HCT116 (cell line): ENCODE data around the gene MOB3A. TPM values are rescaled to one million over a fixed set of nuclear protein-coding genes. Genes with fewer than 3 reads are reported as not detected.

Experiments
- ATAC-seq: fragments of 200-7000 bp; cut with Tn5 transposase; 2 replicates; pipeline ENCODE4 v1.9.1; 2020; ENCODE audit warnings: mild to moderate bottlenecking, moderate library complexity
- BruUV-seq: library from RNA; stranded (reverse); fragments of 400-500 nt; replicated peaks from 2 replicates; lab custom pipeline; 2021; lab: Mats Ljungman, UMichigan
- CTCF ChIA-PET: fragments of 300-600 bp; sonication (Branson Sonifier 250); formaldehyde crosslinking; loops from one replicate; lab custom pipeline; 2021; ENCODE audit warnings: antibody characterized with exemption; lab: Charles Lee
- POLR2A ChIA-PET: fragments of 300-600, 350-600 bp; sonication (Branson Sonifier 250); formaldehyde crosslinking; loops from one replicate; lab custom pipeline; 2021; ENCODE audit warnings: antibody characterized with exemption; lab: Charles Lee
- RAD21 ChIA-PET, 2 experiments: fragments of 300-600 bp; sonication (Branson Sonifier 250); formaldehyde crosslinking; loops; one replicate each; lab custom pipeline; 2023; ENCODE audit warnings: low total read pairs in 2 of 2; ENCODE audit not compliant: uncharacterized antibody in 2 of 2, unreplicated experiment in 2 of 2, low non-redundant PET in 1 of 2; lab: Charles Lee
- DNase-seq: peaks from one replicate; pipeline ENCODE4 v3.0.0-alpha.2; 2010; ENCODE audit warnings: low read depth, low spot score
- H2AFZ ChIP-seq: fragments of 200-600 bp; shearing (Covaris generic), sonication (generic); 2 replicates; pipeline ENCODE4 v1.6.1; 2017; ENCODE audit warnings: low read depth, mixed run types, mixed read lengths, antibody characterized with exemption, low read length; ENCODE audit not compliant: poor library complexity, severe bottlenecking
- H3K27ac ChIP-seq: 2 replicates; pipeline ENCODE4 v1.5.1; 2012; ENCODE audit warnings: low read depth, low read length
- H3K27me3 ChIP-seq: fragments of 200-600 bp; sonication (generic); 2 replicates; pipeline ENCODE4 v1.6.1; 2016; ENCODE audit warnings: mixed run types, low read length, mixed read lengths; ENCODE audit not compliant: insufficient read depth
- H3K36me3 ChIP-seq, 2 experiments: fragments of 200-500 bp in 1 of 2; fragments of 200-600 bp in 1 of 2; sonication (Bioruptor generic) in 1 of 2; sonication (generic) in 1 of 2; 2 replicates each; pipeline versions ENCODE4 v1.5.1 to v1.6.1; 2014 to 2016; ENCODE audit warnings: low read length in 2 of 2, inconsistent platforms in 1 of 2, mixed read lengths in 1 of 2, mixed run types in 1 of 2; ENCODE audit not compliant: insufficient read depth in 2 of 2, control insufficient read depth in 1 of 2
- H3K4me1 ChIP-seq, 2 experiments: fragments of 200-600 bp in 1 of 2; sonication (generic) in 1 of 2; 2 replicates each; pipeline versions ENCODE4 v1.5.1 to v1.6.1; 2012 to 2017; ENCODE audit warnings: low read length in 2 of 2, inconsistent platforms in 1 of 2, mild to moderate bottlenecking in 1 of 2, mixed read lengths in 1 of 2, mixed run types in 1 of 2, moderate library complexity in 1 of 2; ENCODE audit not compliant: insufficient read depth in 2 of 2, control insufficient read depth in 1 of 2
- H3K4me2 ChIP-seq: fragments of 200-600 bp; sonication (generic); 2 replicates; pipeline ENCODE4 v1.6.1; 2017; ENCODE audit warnings: mixed run types, low read length, mixed read lengths
- H3K4me3 ChIP-seq, 2 experiments: fragments of 200-600 bp in 1 of 2; sonication (generic) in 1 of 2; replicated peaks in 1 of 2; 2 replicates each; pipeline ENCODE4 v1.5.1; 2011 to 2016; ENCODE audit warnings: low read length in 2 of 2, control low read depth in 1 of 2, low read depth in 1 of 2, mild to moderate bottlenecking in 1 of 2, mixed read lengths in 1 of 2, mixed run types in 1 of 2
- H3K79me2 ChIP-seq: fragments of 200-600 bp; sonication (generic); 2 replicates; pipeline ENCODE4 v1.6.1; 2017; ENCODE audit warnings: mild to moderate bottlenecking, mixed run types, low read length, moderate library complexity, mixed read lengths; ENCODE audit not compliant: insufficient read depth
- H3K9ac ChIP-seq: fragments of 200-600 bp; sonication (generic); 2 replicates; pipeline ENCODE4 v1.6.1; 2016; ENCODE audit warnings: low read length, mixed read lengths
- H3K9me2 ChIP-seq: fragments of 200-600 bp; sonication (generic), shearing (Covaris generic); 2 replicates; pipeline ENCODE4 v1.6.1; 2017; ENCODE audit warnings: mixed run types, mild to moderate bottlenecking, moderate library complexity; ENCODE audit not compliant: insufficient read depth
- H3K9me3 ChIP-seq, 2 experiments: fragments of 200-500 bp in 1 of 2; fragments of 200-600 bp in 1 of 2; sonication (Bioruptor generic) in 1 of 2; sonication (generic) in 1 of 2; 2 replicates each; pipeline ENCODE4 v1.6.1; 2014 to 2017; ENCODE audit warnings: low read length in 2 of 2, mixed read lengths in 2 of 2, inconsistent platforms in 1 of 2, low read depth in 1 of 2, mild to moderate bottlenecking in 1 of 2, mixed run types in 1 of 2, moderate library complexity in 1 of 2; ENCODE audit not compliant: control insufficient read depth in 1 of 2, insufficient read depth in 1 of 2
- H4K20me1 ChIP-seq: fragments of 200-600 bp; sonication (generic), shearing (Covaris generic); 2 replicates; pipeline ENCODE4 v1.6.1; 2017; ENCODE audit warnings: mixed run types, mild to moderate bottlenecking, moderate library complexity; ENCODE audit not compliant: insufficient read depth
- ATF3 ChIP-seq: IDR thresholded peaks from 2 replicates; pipeline ENCODE4 v1.6.1; 2012
- CBX3 ChIP-seq: IDR thresholded peaks from 2 replicates; pipeline ENCODE4 v1.6.1; 2012; ENCODE audit warnings: low read depth
- CTCF ChIP-seq, 3 experiments: fragments of 200-600 bp in 1 of 3; sonication (generic) in 1 of 3; IDR thresholded peaks in 2 of 3; conservative IDR thresholded peaks in 1 of 3; 2 replicates each; pipeline ENCODE4 v1.5.1; 2012 to 2017; ENCODE audit warnings: low read depth in 2 of 3, low read length in 2 of 3, antibody characterized with exemption in 1 of 3, borderline replicate concordance in 1 of 3, control low read depth in 1 of 3, mild to moderate bottlenecking in 1 of 3, mixed read lengths in 1 of 3, mixed run types in 1 of 3, moderate library complexity in 1 of 3; ENCODE audit not compliant: insufficient read depth in 1 of 3
- EZH2 ChIP-seq: fragments of 200-600 bp; sonication (generic); IDR thresholded peaks from 2 replicates; pipeline ENCODE4 v1.6.1; 2017; ENCODE audit warnings: antibody characterized with exemption, mixed run types
- JUND ChIP-seq: IDR thresholded peaks from 2 replicates; pipeline ENCODE4 v1.6.1; 2012
- RAD21 ChIP-seq: IDR thresholded peaks from 2 replicates; pipeline ENCODE4 v1.6.1; 2012; ENCODE audit warnings: low read depth, mild to moderate bottlenecking
- REST ChIP-seq: IDR thresholded peaks from 2 replicates; pipeline ENCODE4 v1.6.1; 2012; ENCODE audit warnings: low read depth
- SRF ChIP-seq: IDR thresholded peaks from 2 replicates; pipeline ENCODE4 v1.6.1; 2012; ENCODE audit warnings: low read depth
- TCF7L2 ChIP-seq: IDR thresholded peaks from 2 replicates; pipeline ENCODE4 v1.7.0; 2011; ENCODE audit warnings: borderline replicate concordance, inconsistent platforms; ENCODE audit not compliant: insufficient read depth, insufficient read length; ENCODE audit errors: extremely low read depth
- ZBTB33 ChIP-seq: IDR thresholded peaks from 2 replicates; pipeline ENCODE4 v1.6.1; 2011; ENCODE audit warnings: mild to moderate bottlenecking, low read length, moderate library complexity; ENCODE audit not compliant: insufficient replicate concordance; ENCODE audit errors: extremely low read depth
- intact Hi-C: fragments of 100-400 bp; cut with micrococcal nuclease; formaldehyde crosslinking; loops from 2 replicates; pipeline ENCODE4 v1.10.0; 2022
- total RNA-seq: library from RNA; stranded (reverse); gene quantifications from one replicate; pipeline ENCODE4 v1.2.1, GENCODE V29; 2021; ENCODE audit not compliant: unreplicated experiment

MOB3A gene
- total RNA-seq, 1 experiment from 2014 or later = 32.1 TPM

- Histone ChIP-seq H3K9me3 (no peaks in the 10 kb centered on the region), H3K79me2 (no peaks in the 10 kb centered on the region), H3K4me3 (no peak overlapping the region), H2AFZ (no peak overlapping the region), H3K27ac (no peak overlapping the region), H3K27me3 (no peaks in the 10 kb centered on the region), H3K9me2 (no peaks in the 10 kb centered on the region), H3K4me1 (peaks cover 3 to 13% of the 10 kb centered on the region in 2 experiments; a peak in 2 of 4 replicates), H3K9ac (no peak overlapping the region), H3K36me3 (peaks cover 3 to 4% of the 10 kb centered on the region in 2 experiments; a peak in 2 of 4 replicates), H3K4me2 (no peak overlapping the region), H4K20me1 (no peaks in the 10 kb centered on the region)
- no TSS peak for BruUV-seq
- ChIA-PET POLR2A (no interaction called here), CTCF (no interaction called here), RAD21 (no interaction called here)
- no peak for ATAC-seq
- intact Hi-C loops = no loop called here
- TF ChIP-seq RAD21 (no peak), ATF3 (no peak), REST (no peak), EZH2 (no peak), CBX3 (no peak), TCF7L2 (no peak), ZBTB33 (no peak), SRF (no peak), CTCF (IDR thresholded peaks at IDR 0.05 in 2 of 3, conservative IDR thresholded peaks at IDR 0.05 in 1 of 3; ENCODE audit: borderline replicate concordance in 1 of 3, insufficient read depth in 1 of 3, low read depth in 2 of 3, low read length in 2 of 3) (no peak), JUND (no peak)
- DNase-seq = no peak
Measured at GRCh38 chr19:2079865-2080301, 16.2 kb downstream of the MOB3A start.
